ENCODE measurements around the gene IRF2. TPM values are rescaled to one million over a fixed set of nuclear protein-coding genes. Genes with fewer than 3 reads are reported as not detected.
A peak's percentile ranks its signal among the peaks of the same experiment; 100 is the strongest.
"Not testable (repeated sequence)": the region's sequence is repeated elsewhere in the genome, so short reads cannot be mapped to it uniquely, and the experiment has no call there.

The IRF2 gene
- total RNA-seq, 1 donor from 2014 or later, result 16.1 TPM

- no peak overlapping the region for H3K27ac ChIP-seq
- H3K9ac ChIP-seq, result no peak overlapping the region
- peaks cover 16% of the 10 kb centered on the region for H3F3A ChIP-seq (ENCODE audit: low read depth)
- Mint-ChIP-seq H3K9me3 (peaks cover 2% of the 10 kb centered on the region), H3K27me3 (ENCODE audit: insufficient read depth, low read depth) (peaks cover 2% of the 10 kb centered on the region), H3K36me3 (peaks cover 24% of the 10 kb centered on the region), H3K27ac (no peak overlapping the region), H3K4me3 (no peak overlapping the region), H3K4me1 (peaks cover 51% of the 10 kb centered on the region)
- H3K4me1 ChIP-seq, result peaks cover 43% of the 10 kb centered on the region
- peaks cover 18% of the 10 kb centered on the region for H4K20me1 ChIP-seq (ENCODE audit: low read depth)
- H3K9me3 ChIP-seq (ENCODE audit: low read depth), result no peaks in the 10 kb centered on the region
- H2AFZ ChIP-seq (replicated peaks), result no peak overlapping the region
- TF ChIP-seq CTCF (IDR thresholded peaks at IDR 0.05), result no peak
- TF ChIP-seq EZH2phosphoT487 (IDR thresholded peaks at IDR 0.05), result no peak
- no peak overlapping the region for H3K4me3 ChIP-seq
- no peaks in the 10 kb centered on the region for H3K79me2 ChIP-seq (ENCODE audit: low read depth)
- no peaks in the 10 kb centered on the region for H3K36me3 ChIP-seq
- no peaks in the 10 kb centered on the region for H3K27me3 ChIP-seq
- no peak for DNase-seq (ENCODE audit: low spot score)
- peak overlapping the region; percentile 17 for H3K4me2 ChIP-seq
Observed at GRCh38 chr4:184383497-184384055, 90.8 kb downstream of the IRF2 start.

- no peaks in the 10 kb centered on the region for H3K9me3 ChIP-seq (ENCODE audit: low read depth)
- Mint-ChIP-seq H3K27ac (no peak overlapping the region), H3K4me1 (peaks cover 45% of the 10 kb centered on the region), H3K36me3 (peaks cover 14% of the 10 kb centered on the region), H3K27me3 (ENCODE audit: insufficient read depth, low read depth) (peaks cover 2% of the 10 kb centered on the region), H3K9me3 (peaks cover 2% of the 10 kb centered on the region), H3K4me3 (no peak overlapping the region)
- H3K4me1 ChIP-seq, result peaks cover 43% of the 10 kb centered on the region
- H3K27me3 ChIP-seq, result no peaks in the 10 kb centered on the region
- H3K4me3 ChIP-seq, result no peak overlapping the region
- H2AFZ ChIP-seq (replicated peaks), result no peak overlapping the region
- no peak for DNase-seq (ENCODE audit: low spot score)
- no peak for TF ChIP-seq CTCF (IDR thresholded peaks at IDR 0.05)
- TF ChIP-seq EZH2phosphoT487 (IDR thresholded peaks at IDR 0.05), result no peak
- no peak for TF ChIP-seq EZH2 (IDR thresholded peaks at IDR 0.05)
- H3K4me2 ChIP-seq, result no peak overlapping the region
- peaks cover 16% of the 10 kb centered on the region for H3F3A ChIP-seq (ENCODE audit: low read depth)
- no peak overlapping the region for H3K27ac ChIP-seq
- H3K36me3 ChIP-seq, result no peaks in the 10 kb centered on the region
- peaks cover 18% of the 10 kb centered on the region for H4K20me1 ChIP-seq (ENCODE audit: low read depth)
- no peaks in the 10 kb centered on the region for H3K79me2 ChIP-seq (ENCODE audit: low read depth)
- H3K9ac ChIP-seq, result no peak overlapping the region
Observed at GRCh38 chr4:184382189-184382846, 92.0 kb downstream of the IRF2 start.

- Mint-ChIP-seq H3K27ac (no peak overlapping the region), H3K9me3 (peaks cover 11% of the 10 kb centered on the region), H3K4me1 (peaks cover 30% of the 10 kb centered on the region), H3K36me3 (peaks cover 7% of the 10 kb centered on the region), H3K4me3 (no peak overlapping the region), H3K27me3 (ENCODE audit: insufficient read depth, low read depth) (peaks cover 5% of the 10 kb centered on the region)
- H3F3A ChIP-seq (ENCODE audit: low read depth), result peaks cover 11% of the 10 kb centered on the region
- H3K4me3 ChIP-seq, result no peak overlapping the region
- H2AFZ ChIP-seq (replicated peaks), result no peak overlapping the region
- TF ChIP-seq CTCF (IDR thresholded peaks at IDR 0.05), result no peak
- no peak for TF ChIP-seq EZH2 (IDR thresholded peaks at IDR 0.05)
- TF ChIP-seq EZH2phosphoT487 (IDR thresholded peaks at IDR 0.05), result no peak
- no peak overlapping the region for H3K27ac ChIP-seq
- no peak overlapping the region for H3K9ac ChIP-seq
- H4K20me1 ChIP-seq (ENCODE audit: low read depth), result peaks cover 13% of the 10 kb centered on the region
- no peak for DNase-seq (ENCODE audit: low spot score)
- no peak overlapping the region for H3K4me2 ChIP-seq
- H3K27me3 ChIP-seq, result no peaks in the 10 kb centered on the region
- peaks cover 34% of the 10 kb centered on the region for H3K4me1 ChIP-seq
- no peaks in the 10 kb centered on the region for H3K79me2 ChIP-seq (ENCODE audit: low read depth)
- H3K36me3 ChIP-seq, result no peaks in the 10 kb centered on the region
- H3K9me3 ChIP-seq (ENCODE audit: low read depth), result no peaks in the 10 kb centered on the region
Observed at GRCh38 chr4:184380707-184381106, 93.6 kb downstream of the IRF2 start.

- not testable (repeated sequence) for H3K4me2 ChIP-seq; H3K9ac ChIP-seq; H3K36me3 ChIP-seq; H3K4me3 ChIP-seq; H4K20me1 ChIP-seq (ENCODE audit: low read depth); H3K79me2 ChIP-seq (ENCODE audit: low read depth); H3K36me3 Mint-ChIP-seq; H3K9me3 ChIP-seq (ENCODE audit: low read depth); H3K4me3 Mint-ChIP-seq; H3K27ac Mint-ChIP-seq; DNase-seq (ENCODE audit: low spot score); H3K27me3 ChIP-seq; H3K27me3 Mint-ChIP-seq (ENCODE audit: insufficient read depth, low read depth); H2AFZ ChIP-seq (replicated peaks); H3F3A ChIP-seq (ENCODE audit: low read depth); H3K27ac ChIP-seq
- Mint-ChIP-seq H3K4me1 (peaks cover 25% of the 10 kb centered on the region), H3K9me3 (peaks cover 11% of the 10 kb centered on the region)
- H3K4me1 ChIP-seq, result peaks cover 29% of the 10 kb centered on the region
Observed at GRCh38 chr4:184380214-184380613, 94.1 kb downstream of the IRF2 start.

Data from neural progenitor cell (in vitro differentiated cells).